GM18870 (cell line): ENCODE data around the gene TMC2.
A peak's percentile ranks its signal among the peaks of the same experiment; 100 is the strongest.
"Not testable (repeated sequence)": the region's sequence is repeated elsewhere in the genome, so short reads cannot be mapped to it uniquely, and the experiment has no call there.

Experiments used
- ATAC-seq: cut with Tn5 transposase; IDR thresholded peaks from one replicate; pipeline ENCODE4 v1.9.1; 2021; ENCODE audit warnings: moderate library complexity; ENCODE audit not compliant: unreplicated experiment

The TMC2 gene

GRCh38 chr20:2657241-2657640 lies 120.9 kb downstream of the TMC2 start:
- ATAC-seq, result no peak

GRCh38 chr20:2657674-2658073 lies 121.3 kb downstream of the TMC2 start:
- no peak for ATAC-seq

- no peak for ATAC-seq
Measured at GRCh38 chr20:2658414-2659354, 122.3 kb downstream of the TMC2 start.

GRCh38 chr20:2659547-2659946 lies 123.2 kb downstream of the TMC2 start:
- ATAC-seq, result no peak

- ATAC-seq, result no peak
Measured at GRCh38 chr20:2663364-2663886, 127.1 kb downstream of the TMC2 start.

- peak; percentile 65 for ATAC-seq
Measured at GRCh38 chr20:2663887-2664719, 127.7 kb downstream of the TMC2 start, which contains the start of gene IDH3B. TSS of gene IDH3B (minus strand) at chr20:2664216. CDS start at chr20:2664188, 28 bp downstream.

- ATAC-seq, result no peak
Measured at GRCh38 chr20:2671977-2672376, 135.6 kb downstream of the TMC2 start.

GRCh38 chr20:2672446-2672845 lies 136.1 kb downstream of the TMC2 start:
- no peak for ATAC-seq

GRCh38 chr20:2673453-2673852 lies 137.1 kb downstream of the TMC2 start:
- ATAC-seq, result no peak

GRCh38 chr20:2680046-2680445 lies 143.7 kb downstream of the TMC2 start:
- no peak for ATAC-seq

GRCh38 chr20:2682040-2682439 lies 145.7 kb downstream of the TMC2 start:
- not testable (repeated sequence) for ATAC-seq

GRCh38 chr20:2684817-2685216 lies 148.4 kb downstream of the TMC2 start:
- not testable (repeated sequence) for ATAC-seq

GRCh38 chr20:2687514-2687913 lies 151.1 kb downstream of the TMC2 start:
- no peak for ATAC-seq

- ATAC-seq, result no peak
Measured at GRCh38 chr20:2688041-2688591, 151.7 kb downstream of the TMC2 start.

- ATAC-seq, result no peak
Measured at GRCh38 chr20:2690213-2690612, 153.8 kb downstream of the TMC2 start.

- ATAC-seq, result no peak
Measured at GRCh38 chr20:2690718-2691117, 154.3 kb downstream of the TMC2 start.

- no peak for ATAC-seq
Measured at GRCh38 chr20:2691127-2691526, 154.8 kb downstream of the TMC2 start.
